Activated CD4-positive, alpha-beta T cell treated with anti-CD3 and anti-CD28 coated beads for 36 hours (primary cell): ENCODE measurements around the gene C1QTNF8. TPM values are rescaled to one million over a fixed set of nuclear protein-coding genes. Genes with fewer than 3 reads are reported as not detected.

ENCODE experiments used
- ATAC-seq: fragments of 200-7000 bp; cut with Tn5 transposase; one replicate; pipeline ENCODE4 v1.10.0; 2021; ENCODE audit warnings: mild to moderate bottlenecking, moderate library complexity
- CTCF ChIA-PET: fragments of 350-600 bp; sonication (Branson Sonifier 250); formaldehyde crosslinking; loops from one replicate; lab custom pipeline; 2021; ENCODE audit warnings: antibody characterized with exemption; lab: Charles Lee
- POLR2A ChIA-PET: fragments of 350-600 bp; sonication (Branson Sonifier 250); formaldehyde crosslinking; loops from one replicate; lab custom pipeline; 2021; ENCODE audit warnings: antibody characterized with exemption, inconsistent platforms; lab: Charles Lee
- DNase-seq: peaks from one replicate; pipeline ENCODE4 v3.0.0-alpha.2; 2020
- H3K27ac Mint-ChIP-seq: one replicate; pipeline ENCODE4 v1.8.0; 2021; ENCODE audit warnings: mixed read lengths
- H3K27me3 Mint-ChIP-seq: one replicate; pipeline ENCODE4 v1.8.0; 2021; ENCODE audit warnings: mixed read lengths
- H3K36me3 Mint-ChIP-seq: one replicate; pipeline ENCODE4 v1.8.0; 2021; ENCODE audit warnings: low read depth, mixed read lengths
- H3K4me1 Mint-ChIP-seq: one replicate; pipeline ENCODE4 v1.8.0; 2021; ENCODE audit warnings: mixed read lengths
- H3K4me3 Mint-ChIP-seq: one replicate; pipeline ENCODE4 v1.8.0; 2021; ENCODE audit warnings: mild to moderate bottlenecking, moderate library complexity, mixed read lengths
- H3K9me3 Mint-ChIP-seq: one replicate; pipeline ENCODE4 v1.8.0; 2021; ENCODE audit warnings: low read depth, mixed read lengths
- intact Hi-C, 2 experiments: fragments of 100-400 bp; cut with DNase I in 1 of 2; cut with micrococcal nuclease in 1 of 2; formaldehyde crosslinking; loops; one replicate each; pipeline versions ENCODE4 v1.14.2 to v1.15.1; 2022 to 2024; cut with DNase I, micrococcal nuclease
- total RNA-seq, 2 experiments: library from RNA; stranded (reverse); gene quantifications; one replicate each; pipeline ENCODE4 v1.2.3, GENCODE V29; 2021

C1QTNF8 gene
- total RNA-seq, 2 experiments from 2014 or later: not detected

DNA sequence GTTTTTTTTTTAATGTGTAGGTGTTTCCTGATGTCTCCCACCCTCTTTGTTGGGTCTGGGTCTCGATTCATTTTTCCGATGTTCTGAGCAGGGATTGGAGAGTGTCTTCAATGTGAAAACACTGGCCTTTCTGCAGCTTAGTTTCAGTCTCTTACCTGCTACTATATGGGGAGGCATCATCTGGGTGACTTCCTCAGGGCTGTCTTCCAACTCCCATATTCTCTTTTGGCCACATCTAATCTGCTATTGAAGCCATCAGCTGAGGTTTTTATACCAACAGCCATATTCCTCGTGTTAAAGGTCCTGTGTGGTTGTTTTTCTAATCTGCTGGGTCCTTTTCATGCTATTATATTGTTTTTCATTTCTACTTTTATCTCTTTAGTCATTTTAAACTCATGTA is 36.7 kb downstream of the C1QTNF8 start:
- intact Hi-C loops: no loop called here
- CTCF ChIA-PET: no interaction called here

GRCh38 chr16:1058216-1058615 is 37.8 kb downstream of the C1QTNF8 start:
- CTCF ChIA-PET: interaction anchor here (0.6 to 1.2 kb wide), 2 partner anchors 45 to 259 kb away, joined by 3 to 5 read pairs; no protein-coding TSS in a partner anchor
- peaks cover 4% of the 10 kb centered on the region for H3K9me3 Mint-ChIP-seq
- H3K4me3 Mint-ChIP-seq: no peak overlapping the region
- ATAC-seq (no peak), DNase-seq (no peak)
- POLR2A ChIA-PET: no interaction called here
- H3K27ac Mint-ChIP-seq: no peak overlapping the region
- intact Hi-C loops: no loop called here
- peaks cover 3% of the 10 kb centered on the region for H3K36me3 Mint-ChIP-seq
- peaks cover 3% of the 10 kb centered on the region for H3K27me3 Mint-ChIP-seq
- H3K4me1 Mint-ChIP-seq: no peaks in the 10 kb centered on the region

More for the DNA sequence above, 36.7 kb downstream of the C1QTNF8 start:
- peaks cover 4% of the 10 kb centered on the region for H3K9me3 Mint-ChIP-seq
- peaks cover 3% of the 10 kb centered on the region for H3K36me3 Mint-ChIP-seq
- H3K27ac Mint-ChIP-seq: no peak overlapping the region
- no peak overlapping the region for H3K4me3 Mint-ChIP-seq
- no peak for ATAC-seq
- no peaks in the 10 kb centered on the region for H3K4me1 Mint-ChIP-seq
- DNase-seq: no peak
- peaks cover 3% of the 10 kb centered on the region for H3K27me3 Mint-ChIP-seq
- POLR2A ChIA-PET: no interaction called here

- Mint-ChIP-seq H3K27me3 (peaks cover 3% of the 10 kb centered on the region), H3K4me1 (no peaks in the 10 kb centered on the region), H3K36me3 (peaks cover 3% of the 10 kb centered on the region), H3K27ac (no peak overlapping the region), H3K9me3 (peaks cover 4% of the 10 kb centered on the region), H3K4me3 (no peak overlapping the region)
- ATAC-seq (peak; percentile 70), DNase-seq (peak; percentile 80)
- CTCF ChIA-PET: interaction anchor here (0.6 to 1.2 kb wide), 6 partner anchors 12 to 208 kb away, joined by 3 to 5 read pairs (median 4); no protein-coding TSS in a partner anchor
- POLR2A ChIA-PET: no interaction called here
- intact Hi-C loops: loop anchor here in 1 of 2 experiments (1.0 to 2.0 kb wide), 2 partner anchors 46 to 137 kb away; no protein-coding TSS in a partner anchor
Measured at GRCh38 chr16:1057252-1057932, 38.7 kb downstream of the C1QTNF8 start.

DNA sequence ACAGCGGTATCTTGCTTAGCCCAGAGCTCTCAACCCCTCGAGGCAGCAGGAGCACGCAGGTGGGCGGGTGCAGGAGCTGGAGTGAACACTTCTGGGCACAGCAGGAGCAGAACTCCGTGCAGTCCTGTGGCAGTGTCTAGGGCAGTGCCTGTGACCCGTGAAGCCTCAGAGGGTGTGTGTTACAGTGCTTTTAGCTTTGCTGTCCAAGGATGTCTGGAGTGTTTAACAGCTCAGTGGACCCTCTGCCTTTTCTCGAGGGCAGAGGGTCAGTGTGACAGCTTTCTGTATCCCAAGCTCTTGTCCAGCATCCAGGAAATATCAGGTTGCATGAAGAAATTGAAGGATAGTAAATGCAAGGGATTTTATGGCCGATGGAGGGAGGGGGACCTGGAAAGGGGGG is 39.8 kb downstream of the C1QTNF8 start:
- DNase-seq (no peak), ATAC-seq (no peak)
- Mint-ChIP-seq H3K27ac (no peak overlapping the region), H3K9me3 (peaks cover 4% of the 10 kb centered on the region), H3K4me1 (no peaks in the 10 kb centered on the region), H3K27me3 (peaks cover 3% of the 10 kb centered on the region), H3K4me3 (no peak overlapping the region), H3K36me3 (peaks cover 3% of the 10 kb centered on the region)
- ChIA-PET CTCF (interaction anchor here (0.7 to 1.1 kb wide), 6 partner anchors 11 to 1535 kb away, joined by 3 read pairs; no protein-coding TSS in a partner anchor), POLR2A (no interaction called here)
- intact Hi-C loops: loop anchor here in 1 of 2 experiments (2.0 kb wide), 1 partner anchor 139 kb away; no protein-coding TSS in a partner anchor

GRCh38 chr16:1055557-1055924 is 40.5 kb downstream of the C1QTNF8 start:
- Mint-ChIP-seq H3K9me3 (peaks cover 4% of the 10 kb centered on the region), H3K36me3 (peaks cover 3% of the 10 kb centered on the region), H3K4me1 (no peaks in the 10 kb centered on the region), H3K27me3 (peaks cover 3% of the 10 kb centered on the region), H3K27ac (no peak overlapping the region), H3K4me3 (no peak overlapping the region)
- ATAC-seq (no peak), DNase-seq (no peak)
- intact Hi-C loops: loop anchor here (1.0 to 2.0 kb wide), 3 partner anchors 241 to 345 kb away; no protein-coding TSS in a partner anchor
- POLR2A ChIA-PET: no interaction called here
- CTCF ChIA-PET: interaction anchor here (0.9 to 1.1 kb wide), 3 partner anchors 10 to 91 kb away, joined by 3 read pairs; no protein-coding TSS in a partner anchor

DNA sequence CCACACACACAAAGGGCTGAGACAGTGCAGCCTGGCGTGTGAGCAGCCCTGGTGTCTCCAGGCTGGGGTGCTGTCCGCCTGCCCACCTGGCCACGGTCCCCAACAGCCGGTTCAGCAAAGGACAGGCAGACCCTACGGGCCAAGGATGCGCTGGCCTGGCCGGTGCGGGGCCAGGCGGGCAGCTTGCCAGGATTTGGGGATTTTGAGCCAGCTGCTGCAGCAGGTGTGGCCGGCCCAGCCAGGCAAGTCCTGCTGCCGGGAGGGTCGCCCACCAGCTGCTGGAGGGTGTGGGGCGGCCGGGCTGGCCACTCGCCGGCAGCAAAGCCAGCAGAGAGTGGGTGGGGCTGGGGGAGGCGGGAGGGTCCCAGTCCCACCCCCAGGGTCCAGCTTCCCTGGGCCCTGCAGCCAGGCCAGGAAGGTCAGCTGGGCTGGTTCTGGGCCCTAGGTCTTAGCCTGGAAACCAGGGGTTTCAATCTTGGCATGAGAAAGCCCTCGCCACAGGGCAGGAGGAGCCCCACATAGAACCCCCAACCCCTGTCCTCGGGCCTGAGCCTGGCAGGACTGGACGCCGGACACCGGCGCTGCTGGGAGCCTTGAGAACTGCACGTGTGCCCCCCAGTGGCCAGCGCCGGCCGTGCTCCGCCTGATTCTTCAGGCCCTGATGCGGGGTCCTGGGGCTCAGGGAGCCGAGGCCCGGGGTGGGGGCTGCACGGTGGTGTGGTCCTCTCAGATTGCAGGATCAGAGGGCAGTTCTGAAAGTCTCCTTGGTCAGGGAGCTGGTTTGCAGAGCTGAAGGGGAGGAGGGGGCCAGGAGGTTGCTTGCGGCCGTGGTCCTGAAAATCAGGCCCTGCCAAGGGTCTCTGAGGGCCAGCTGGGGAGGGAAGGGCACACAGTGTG is 41.1 kb downstream of the C1QTNF8 start:
- POLR2A ChIA-PET: no interaction called here
- intact Hi-C loops: loop anchor here (1.0 to 2.0 kb wide), 3 partner anchors 241 to 344 kb away; no protein-coding TSS in a partner anchor
- peaks cover 4% of the 10 kb centered on the region for H3K9me3 Mint-ChIP-seq

GRCh38 chr16:1053700-1054368 is 42.2 kb downstream of the C1QTNF8 start:
- H3K4me1 Mint-ChIP-seq: no peaks in the 10 kb centered on the region
- intact Hi-C loops: loop anchor here in 1 of 2 experiments (2.0 kb wide), 1 partner anchor 343 kb away; no protein-coding TSS in a partner anchor

More for the DNA sequence above, 41.1 kb downstream of the C1QTNF8 start:
- peaks cover 3% of the 10 kb centered on the region for H3K27me3 Mint-ChIP-seq
- ATAC-seq (peak; percentile 59), DNase-seq (peak; percentile 65)
- H3K36me3 Mint-ChIP-seq: peaks cover 3% of the 10 kb centered on the region
- CTCF ChIA-PET: interaction anchor here (0.9 to 1.1 kb wide), 4 partner anchors 10 to 91 kb away, joined by 3 read pairs; no protein-coding TSS in a partner anchor
- H3K4me1 Mint-ChIP-seq: no peaks in the 10 kb centered on the region
- H3K27ac Mint-ChIP-seq: no peak overlapping the region
- H3K4me3 Mint-ChIP-seq: no peak overlapping the region

DNA sequence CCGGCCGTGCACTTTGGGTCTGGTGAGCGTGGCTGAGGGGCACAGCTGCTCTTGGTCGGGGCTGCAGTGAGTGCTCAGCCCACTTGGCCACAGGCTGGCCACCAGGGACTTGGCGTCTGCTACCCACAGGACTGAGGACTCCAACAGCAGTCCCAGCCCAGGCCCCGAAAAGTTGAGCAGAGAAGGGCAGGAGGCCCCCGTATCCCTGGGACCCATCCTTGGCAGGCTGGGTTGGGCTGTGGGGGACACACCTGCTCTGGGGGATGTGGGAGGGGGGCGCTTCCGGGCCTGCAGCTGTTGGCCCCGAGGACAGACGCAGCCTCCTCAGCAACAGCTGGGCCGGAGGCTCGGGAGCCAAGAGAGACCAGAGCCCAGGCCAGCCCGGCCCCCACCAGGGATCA is 42.9 kb downstream of the C1QTNF8 start:
- H3K27me3 Mint-ChIP-seq: no peaks in the 10 kb centered on the region
- DNase-seq: no peak
- no peaks in the 10 kb centered on the region for H3K4me1 Mint-ChIP-seq
- no peaks in the 10 kb centered on the region for H3K9me3 Mint-ChIP-seq
- no peak for ATAC-seq
- intact Hi-C loops: no loop called here
- H3K4me3 Mint-ChIP-seq: no peak overlapping the region
- ChIA-PET CTCF (no interaction called here), POLR2A (no interaction called here)
- H3K27ac Mint-ChIP-seq: no peak overlapping the region
- no peaks in the 10 kb centered on the region for H3K36me3 Mint-ChIP-seq

More at GRCh38 chr16:1053700-1054368, 42.2 kb downstream of the C1QTNF8 start:
- Mint-ChIP-seq H3K27me3 (no peaks in the 10 kb centered on the region), H3K27ac (no peak overlapping the region), H3K4me3 (no peak overlapping the region), H3K9me3 (no peaks in the 10 kb centered on the region), H3K36me3 (no peaks in the 10 kb centered on the region)
- DNase-seq: no peak
- POLR2A ChIA-PET: no interaction called here
- CTCF ChIA-PET: no interaction called here
- ATAC-seq: no peak

GRCh38 chr16:1052721-1053120 is 43.3 kb downstream of the C1QTNF8 start:
- DNase-seq (no peak), ATAC-seq (no peak)
- Mint-ChIP-seq H3K9me3 (no peaks in the 10 kb centered on the region), H3K36me3 (no peaks in the 10 kb centered on the region), H3K4me3 (no peak overlapping the region), H3K27me3 (no peaks in the 10 kb centered on the region), H3K4me1 (no peaks in the 10 kb centered on the region), H3K27ac (no peak overlapping the region)
- intact Hi-C loops: no loop called here
- POLR2A ChIA-PET: no interaction called here
- CTCF ChIA-PET: no interaction called here

DNA sequence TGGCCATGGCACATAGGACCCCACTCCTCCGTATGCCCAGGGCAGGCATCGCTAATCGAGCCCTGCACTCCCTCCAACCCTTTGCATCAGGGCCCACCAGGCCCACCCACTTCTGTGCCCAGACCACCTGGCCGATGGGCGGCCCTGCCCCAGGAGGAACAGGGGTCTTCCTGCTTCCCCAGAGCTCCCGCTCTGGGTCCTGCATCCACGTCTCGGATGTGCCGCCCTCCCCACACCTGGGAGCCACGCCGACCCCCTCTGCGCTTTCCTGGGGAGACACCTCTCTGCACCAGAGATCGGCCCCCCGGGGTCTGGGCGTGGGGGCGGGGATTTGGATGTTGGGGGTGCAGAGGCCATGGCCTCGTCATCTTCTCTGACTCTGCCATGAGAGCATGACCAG is 44.6 kb downstream of the C1QTNF8 start:
- POLR2A ChIA-PET: no interaction called here
- ATAC-seq: no peak
- intact Hi-C loops: no loop called here

GRCh38 chr16:1050921-1051320 is 45.1 kb downstream of the C1QTNF8 start:
- H3K27me3 Mint-ChIP-seq: no peaks in the 10 kb centered on the region
- H3K36me3 Mint-ChIP-seq: no peaks in the 10 kb centered on the region
- no peaks in the 10 kb centered on the region for H3K9me3 Mint-ChIP-seq
- intact Hi-C loops: no loop called here
- CTCF ChIA-PET: interaction anchor here (1.0 kb wide), 1 partner anchor 87 kb away, joined by 3 read pairs; no protein-coding TSS in a partner anchor
- H3K4me3 Mint-ChIP-seq: no peak overlapping the region
- ATAC-seq (no peak), DNase-seq (no peak)
- H3K27ac Mint-ChIP-seq: no peak overlapping the region
- POLR2A ChIA-PET: no interaction called here
- H3K4me1 Mint-ChIP-seq: no peaks in the 10 kb centered on the region

More for the DNA sequence above, 44.6 kb downstream of the C1QTNF8 start:
- no peaks in the 10 kb centered on the region for H3K27me3 Mint-ChIP-seq
- DNase-seq: no peak
- no peaks in the 10 kb centered on the region for H3K9me3 Mint-ChIP-seq
- H3K4me1 Mint-ChIP-seq: no peaks in the 10 kb centered on the region
- CTCF ChIA-PET: no interaction called here
- H3K27ac Mint-ChIP-seq: no peak overlapping the region
- H3K36me3 Mint-ChIP-seq: no peaks in the 10 kb centered on the region
- H3K4me3 Mint-ChIP-seq: no peak overlapping the region
